GDM1 (cell line): ENCODE results near the gene NMRAL1.

Experiments used
- DNase-seq: peaks from one replicate; lab custom pipeline; 2025; lab: John Stamatoyannopoulos, UW

The NMRAL1 gene

GRCh38 chr16:4426021-4426684 is 48.3 kb downstream of the NMRAL1 start:
- DNase-seq: no peak

GRCh38 chr16:4425378-4426020 is 48.9 kb downstream of the NMRAL1 start, which contains the start of gene DNAJA3:
Gene DNAJA3, plus strand, starts transcription at chr16:4425868. Its CDS starts 14 bp downstream, at chr16:4425882.
- DNase-seq: peak; percentile 95

GRCh38 chr16:4420505-4421105 is 53.8 kb downstream of the NMRAL1 start:
- DNase-seq: no peak

- no peak for DNase-seq
Measured at GRCh38 chr16:4419402-4419959, 54.9 kb downstream of the NMRAL1 start.

GRCh38 chr16:4416200-4417032 is 58.0 kb downstream of the NMRAL1 start, which contains the start of gene CORO7:
Gene CORO7, minus strand, starts transcription at chr16:4416596. Its CDS starts 78 bp downstream, at chr16:4416518.
- peak; percentile 94 for DNase-seq

GRCh38 chr16:4415538-4416199 is 58.8 kb downstream of the NMRAL1 start:
- peak; percentile 76 for DNase-seq

- DNase-seq: no peak
Measured at GRCh38 chr16:4414187-4414917, 60.1 kb downstream of the NMRAL1 start.

- no peak for DNase-seq
Measured at GRCh38 chr16:4412854-4413253, 61.6 kb downstream of the NMRAL1 start.

GRCh38 chr16:4412159-4412558 is 62.3 kb downstream of the NMRAL1 start:
- DNase-seq: no peak
